Right ventricle myocardium inferior (tissue), 1 donor: ENCODE measurements around the gene CSAD. TPM values are rescaled to one million over a fixed set of nuclear protein-coding genes. Genes with fewer than 3 reads are reported as not detected.
A peak's percentile ranks its signal among the peaks of the same experiment; 100 is the strongest.
"Not testable (repeated sequence)": the region's sequence is repeated elsewhere in the genome, so short reads cannot be mapped to it uniquely, and the experiment has no call there.

Experiments
- ATAC-seq: fragments of 200-7000 bp; cut with Tn5 transposase; one replicate; pipeline ENCODE4 v1.9.1; 2020; ENCODE audit warnings: mild to moderate bottlenecking, moderate library complexity
- DNase-seq: peaks from one replicate; pipeline ENCODE4 v3.0.0; 2021; ENCODE audit errors: missing footprints
- intact Hi-C: fragments of 100-400 bp; cut with DNase I; formaldehyde crosslinking; loops from one replicate; pipeline ENCODE4 v1.11.0; 2022
- total RNA-seq: library from RNA; stranded (reverse); fragmentation: NEBNext Ultra II Directional; extraction: Animal tissue kit (Norgen Biotek cat#: 25700); gene quantifications from one replicate; pipeline ENCODE4 v1.2.1, GENCODE V29; 2021
- donor health status: DM: no; HTN: yes; CAD: no; lungs with severe emphysema.

Gene CSAD
- total RNA-seq, 1 donor from 2014 or later, result 10.8 TPM

DNA sequence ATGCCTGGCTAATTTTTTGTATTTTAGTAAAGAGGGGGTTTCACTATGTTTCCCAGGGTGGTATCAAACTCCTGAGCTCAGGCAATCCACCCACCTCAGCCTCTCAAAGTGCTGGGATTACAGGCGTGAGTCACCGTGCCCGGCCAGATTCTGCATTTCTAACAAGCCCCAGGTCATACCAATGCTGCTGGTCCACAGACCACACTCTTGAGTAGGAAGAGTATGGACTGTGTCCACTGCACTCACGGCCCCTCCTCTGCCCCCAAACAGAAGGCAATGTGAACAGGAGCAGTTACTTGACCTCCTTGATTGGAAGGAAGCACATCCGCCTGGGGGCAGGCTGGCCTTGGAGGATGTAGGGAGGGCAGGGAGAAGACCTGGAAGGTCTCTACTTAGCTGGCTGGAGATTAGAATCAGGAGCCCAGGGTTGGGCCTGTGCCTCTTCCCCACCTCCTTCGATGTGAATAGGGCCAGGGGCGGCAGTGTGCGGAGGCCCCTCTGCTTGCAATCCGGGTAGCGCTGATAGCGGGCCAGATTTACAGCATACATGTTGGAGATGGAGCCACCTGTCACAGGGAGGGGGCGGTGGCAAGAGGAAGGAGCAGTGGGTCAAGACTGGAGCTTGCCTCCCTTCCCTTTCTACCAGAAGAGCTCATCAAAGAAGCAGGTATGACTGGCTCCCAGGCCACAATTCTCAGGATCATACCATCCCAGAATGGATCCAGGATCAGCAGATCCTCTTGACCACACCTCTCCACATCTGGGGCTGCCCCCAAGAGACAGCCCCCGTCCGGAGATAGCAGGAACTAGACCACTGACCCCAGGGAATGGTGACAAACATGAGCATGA lies 9.6 kb downstream of the CSAD start:
- intact Hi-C loops, result no loop called here
- ATAC-seq, result no peak
- DNase-seq, result no peak

DNA sequence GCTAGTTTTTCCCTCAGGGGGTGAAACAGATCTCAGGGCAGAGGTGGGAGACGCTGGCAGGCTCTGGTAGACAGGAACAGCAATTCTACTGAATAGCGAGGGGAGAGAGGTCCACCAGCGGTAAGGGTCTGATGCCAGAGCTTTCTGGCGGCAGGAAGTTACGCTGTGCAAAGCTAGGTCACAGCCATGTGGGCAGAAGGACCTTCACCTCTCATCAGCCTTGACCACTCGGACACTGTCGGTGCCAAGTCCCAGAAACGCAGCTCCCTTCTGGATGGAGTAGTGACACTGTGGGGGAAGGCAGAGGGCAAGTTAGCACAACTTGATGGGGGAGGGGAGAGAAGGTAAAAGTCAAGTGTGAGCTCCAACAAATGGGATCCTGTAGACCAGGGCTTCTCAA lies 10.5 kb downstream of the CSAD start:
- DNase-seq, result no peak
- no peak for ATAC-seq
- intact Hi-C loops, result no loop called here

- intact Hi-C loops, result no loop called here
- no peak for DNase-seq
- no peak for ATAC-seq
Observed at GRCh38 chr12:53169644-53170043, 11.1 kb downstream of the CSAD start.

DNA sequence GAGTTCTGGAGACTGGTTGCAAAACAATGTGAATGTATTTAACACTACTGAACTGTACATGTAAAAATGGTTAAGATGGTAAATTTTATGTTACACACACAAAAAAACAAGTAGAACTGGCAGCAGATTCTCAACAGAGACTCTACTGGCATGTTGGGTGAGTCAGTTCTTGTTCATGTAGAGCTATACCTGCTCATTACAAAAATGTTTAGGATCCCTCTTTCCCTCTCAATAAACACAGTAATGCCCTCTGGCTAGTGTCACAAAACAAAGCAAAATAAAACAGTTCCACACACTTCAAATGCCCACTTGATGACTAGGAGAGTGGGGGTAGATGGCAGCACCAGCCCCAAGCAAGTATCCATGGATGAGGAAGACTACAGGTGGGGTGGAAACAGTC lies 13.9 kb downstream of the CSAD start:
- intact Hi-C loops, result no loop called here
- ATAC-seq, result no peak
- DNase-seq, result no peak

GRCh38 chr12:53163008-53163407 lies 17.7 kb downstream of the CSAD start:
- ATAC-seq, DNase-seq, intact Hi-C loops: not testable (repeated sequence)

DNA sequence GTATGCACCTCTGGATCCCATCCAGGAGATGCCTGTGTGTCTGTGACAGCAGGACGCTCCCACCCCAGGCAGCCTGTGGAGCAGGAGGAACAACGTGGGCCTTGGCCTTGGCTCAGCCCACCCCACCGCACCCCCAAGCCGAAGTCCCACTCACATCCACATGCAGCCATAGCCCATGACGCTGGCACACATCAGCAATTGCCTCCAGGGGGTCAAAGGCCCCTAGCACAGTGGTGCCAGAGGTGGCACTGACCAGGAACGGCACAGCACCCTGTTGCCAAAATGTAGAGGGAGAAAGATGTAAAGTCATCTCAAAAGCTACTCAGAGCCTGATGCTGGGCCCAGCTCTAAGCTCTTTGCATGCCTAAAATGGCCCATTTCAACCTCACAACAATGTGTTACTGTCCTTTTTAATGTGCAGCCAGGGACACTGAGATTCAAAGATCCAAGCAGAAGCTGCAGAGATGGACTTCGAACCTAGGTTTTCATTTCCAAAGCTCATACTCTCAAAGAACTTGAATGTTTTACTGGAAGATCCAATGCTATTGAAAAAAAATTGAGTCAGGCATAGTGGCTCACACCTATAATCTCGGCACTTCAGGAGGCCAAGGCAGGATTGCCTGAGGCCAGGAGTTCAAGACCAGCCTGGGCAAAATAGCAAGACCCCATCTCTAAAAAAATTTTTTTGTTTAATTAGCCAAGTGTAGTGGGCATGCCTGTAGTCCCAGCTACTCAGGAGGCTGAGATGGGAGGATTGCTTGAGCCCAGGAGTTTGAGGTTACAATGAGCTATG lies 19.4 kb downstream of the CSAD start:
- DNase-seq, result no peak
- intact Hi-C loops, result loop anchor here (2.0 kb wide), 1 partner anchor 127 kb away; no protein-coding TSS in a partner anchor
- ATAC-seq, result no peak

DNA sequence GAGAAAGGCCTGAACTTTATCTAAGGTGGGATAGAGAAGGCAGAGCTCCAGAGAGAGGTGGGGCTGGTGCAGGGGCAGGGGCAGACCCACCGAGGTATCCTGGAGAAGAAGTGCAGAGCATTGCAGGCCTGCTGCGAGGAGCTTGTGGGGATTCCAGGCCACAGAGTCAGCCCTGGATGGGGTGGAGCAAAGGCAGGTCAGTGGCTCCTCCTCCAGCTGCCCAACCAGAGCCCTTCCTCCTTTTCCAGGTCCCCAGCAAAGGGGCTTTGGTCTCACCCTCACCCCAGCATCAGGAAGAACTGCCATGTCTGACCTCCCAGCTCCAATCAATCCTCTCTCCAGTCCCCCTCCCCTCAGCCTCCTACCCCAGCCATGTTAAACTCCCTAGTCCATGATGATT lies 20.1 kb downstream of the CSAD start:
- intact Hi-C loops, result loop anchor here (2.0 kb wide), 1 partner anchor 128 kb away; no protein-coding TSS in a partner anchor
- ATAC-seq, result no peak

GRCh38 chr12:53160000-53160399 lies 20.7 kb downstream of the CSAD start:
- DNase-seq (no peak), ATAC-seq (no peak)
- intact Hi-C loops, result loop anchor here (2.0 kb wide), 2 partner anchors 37 to 129 kb away; no protein-coding TSS in a partner anchor

More for the DNA sequence above, 20.1 kb downstream of the CSAD start:
- no peak for DNase-seq

GRCh38 chr12:53159195-53159839 lies 21.4 kb downstream of the CSAD start:
- peak; percentile 75 for ATAC-seq
- DNase-seq, result peak; percentile 89
- intact Hi-C loops, result loop anchor here (2.0 kb wide), 1 partner anchor 37 kb away; no protein-coding TSS in a partner anchor

DNA sequence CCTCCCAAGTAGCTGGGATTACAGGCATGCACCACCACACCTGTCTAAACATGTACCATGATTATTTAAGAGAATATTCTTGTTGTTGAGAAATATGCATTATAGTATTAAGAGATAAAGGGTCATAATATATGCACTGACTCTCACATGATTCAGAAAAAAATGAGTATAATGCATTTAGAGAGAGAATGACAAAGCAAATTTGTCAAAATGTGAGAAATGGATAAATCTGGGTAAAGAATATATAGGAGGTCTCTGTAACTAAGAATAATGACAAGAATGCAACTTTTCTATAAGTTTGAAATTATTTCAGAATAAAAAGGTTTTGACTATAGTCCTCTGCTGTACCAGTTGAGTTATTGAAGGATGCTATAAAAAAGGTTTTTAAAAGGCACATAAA lies 28.3 kb downstream of the CSAD start:
- no peak for ATAC-seq
- intact Hi-C loops, result no loop called here
- DNase-seq, result no peak

GRCh38 chr12:53151039-53151438 lies 29.7 kb downstream of the CSAD start:
- ATAC-seq (no peak), DNase-seq (no peak)
- intact Hi-C loops, result no loop called here

- no peak for ATAC-seq
- intact Hi-C loops, result no loop called here
Observed at GRCh38 chr12:53147653-53148052, 33.1 kb downstream of the CSAD start.

DNA sequence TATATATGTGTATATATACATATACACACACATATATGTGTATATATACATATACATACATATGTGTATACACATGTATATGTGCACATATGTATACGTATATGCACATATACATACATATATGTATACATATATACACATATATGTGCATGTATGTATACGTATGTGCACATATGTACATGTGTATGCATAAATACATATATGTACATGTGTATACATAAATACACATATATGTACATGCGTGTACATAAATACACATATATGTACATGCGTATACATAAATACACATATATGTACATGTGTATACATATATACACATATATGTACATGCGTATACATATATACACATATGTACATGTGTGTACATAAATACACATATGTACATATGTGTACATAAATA lies 33.5 kb downstream of the CSAD start:
- intact Hi-C loops, result no loop called here
- no peak for ATAC-seq
- DNase-seq, result no peak

More at GRCh38 chr12:53147653-53148052, 33.1 kb downstream of the CSAD start:
- DNase-seq, result no peak

- DNase-seq (no peak), ATAC-seq (no peak)
- intact Hi-C loops, result no loop called here
Observed at GRCh38 chr12:53145383-53146260, 35.1 kb downstream of the CSAD start.

- ATAC-seq (no peak), DNase-seq (no peak)
- intact Hi-C loops, result no loop called here
Observed at GRCh38 chr12:53143355-53143754, 37.4 kb downstream of the CSAD start.

GRCh38 chr12:53133722-53134121 lies 47.0 kb downstream of the CSAD start:
- no peak for ATAC-seq
- intact Hi-C loops, result no loop called here
- no peak for DNase-seq

DNA sequence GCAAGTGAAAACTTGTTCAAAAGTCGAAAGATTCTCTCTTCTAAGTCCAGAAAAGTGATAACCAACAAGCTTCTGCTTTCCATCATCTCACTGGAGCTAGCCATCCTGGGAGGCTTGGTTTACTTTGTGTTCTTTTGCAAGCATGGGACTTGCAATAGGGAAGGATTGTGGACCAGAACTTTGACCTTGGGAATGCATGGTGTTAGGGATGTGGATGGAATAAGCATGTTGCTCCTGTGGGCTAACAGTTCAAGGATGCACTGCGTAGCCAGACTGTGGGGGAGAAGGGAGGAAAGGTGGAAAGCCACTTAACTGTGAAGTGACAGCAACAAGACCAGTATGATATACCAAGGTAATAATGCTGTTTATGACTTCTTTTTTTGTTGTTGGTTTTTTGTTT lies 48.9 kb downstream of the CSAD start:
- DNase-seq (no peak), ATAC-seq (no peak)
- intact Hi-C loops, result no loop called here

- no peak for ATAC-seq
- DNase-seq, result no peak
- intact Hi-C loops, result no loop called here
Observed at GRCh38 chr12:53128780-53129569, 51.8 kb downstream of the CSAD start.
